Calu3 (cell line): ENCODE measurements around the gene CFAP90. TPM values are rescaled to one million over a fixed set of nuclear protein-coding genes. Genes with fewer than 3 reads are reported as not detected.

Source experiments
- BruUV-seq: library from RNA; stranded (reverse); fragments of 400-500 nt; replicated peaks from 2 replicates; lab custom pipeline; 2021; lab: Mats Ljungman, UMichigan
- CTCF ChIA-PET: fragments of 300-600 bp; sonication (Branson Sonifier 250); formaldehyde crosslinking; loops from one replicate; lab custom pipeline; 2022; ENCODE audit warnings: antibody characterized with exemption; lab: Charles Lee
- DNase-seq: peaks from one replicate; pipeline ENCODE4 v3.0.0; 2022
- H3K27ac Mint-ChIP-seq: one replicate; pipeline ENCODE4 v1.8.0; 2022; ENCODE audit warnings: mixed read lengths; ENCODE audit not compliant: unreplicated experiment
- H3K27me3 Mint-ChIP-seq: one replicate; pipeline ENCODE4 v1.8.0; 2022; ENCODE audit warnings: mixed read lengths; ENCODE audit not compliant: unreplicated experiment
- H3K36me3 Mint-ChIP-seq: one replicate; pipeline ENCODE4 v1.8.0; 2022; ENCODE audit warnings: mild to moderate bottlenecking, moderate library complexity, mixed read lengths; ENCODE audit not compliant: insufficient read depth, unreplicated experiment
- H3K4me1 Mint-ChIP-seq: one replicate; pipeline ENCODE4 v1.8.0; 2022; ENCODE audit warnings: mild to moderate bottlenecking, low read depth, mixed read lengths; ENCODE audit not compliant: unreplicated experiment
- H3K4me3 Mint-ChIP-seq: one replicate; pipeline ENCODE4 v1.8.0; 2022; ENCODE audit warnings: mild to moderate bottlenecking, low read depth, moderate library complexity, mixed read lengths; ENCODE audit not compliant: unreplicated experiment
- H3K9me3 Mint-ChIP-seq: one replicate; pipeline ENCODE4 v1.8.0; 2022; ENCODE audit warnings: low read depth, mixed read lengths; ENCODE audit not compliant: unreplicated experiment
- CTCF ChIP-seq: fragments of 200-600 bp; IDR thresholded peaks from one replicate; pipeline ENCODE4 v1.8.0; 2022; ENCODE audit warnings: antibody characterized with exemption; ENCODE audit not compliant: unreplicated experiment
- intact Hi-C: fragments of 100-400 bp; cut with micrococcal nuclease; formaldehyde crosslinking; loops from one replicate; pipeline ENCODE4 v1.10.0; 2022; ENCODE audit not compliant: unreplicated experiment
- total RNA-seq: library from RNA; stranded (reverse); gene quantifications from 2 replicates; pipeline ENCODE4 v1.2.3, GENCODE V29; 2022

Gene CFAP90
- total RNA-seq, 1 experiment from 2014 or later = not detected

- CTCF ChIA-PET = no interaction called here
- no peak for TF ChIP-seq CTCF
- intact Hi-C loops = no loop called here
- Mint-ChIP-seq H3K27me3 (peaks cover 26% of the 10 kb centered on the region), H3K4me1 (no peaks in the 10 kb centered on the region), H3K27ac (no peak overlapping the region), H3K36me3 (no peaks in the 10 kb centered on the region), H3K9me3 (peaks cover 5% of the 10 kb centered on the region), H3K4me3 (no peak overlapping the region)
- BruUV-seq = no TSS peak
- no peak for DNase-seq
These were observed 61.4 kb downstream of the CFAP90 start for GRCh38 chr5:7789567-7789966.

GRCh38 chr5:7787770-7788169 lies 63.2 kb downstream of the CFAP90 start:
- no peak overlapping the region for H3K4me3 Mint-ChIP-seq
- no peak for TF ChIP-seq CTCF
- intact Hi-C loops = no loop called here
- H3K4me1 Mint-ChIP-seq = no peaks in the 10 kb centered on the region
- H3K27ac Mint-ChIP-seq = no peak overlapping the region
- H3K27me3 Mint-ChIP-seq = peaks cover 44% of the 10 kb centered on the region
- peaks cover 5% of the 10 kb centered on the region for H3K9me3 Mint-ChIP-seq
- no TSS peak for BruUV-seq
- DNase-seq = no peak
- CTCF ChIA-PET = no interaction called here
- no peaks in the 10 kb centered on the region for H3K36me3 Mint-ChIP-seq

GRCh38 chr5:7784683-7785380 lies 66.1 kb downstream of the CFAP90 start:
- Mint-ChIP-seq H3K27me3 (peaks cover 64% of the 10 kb centered on the region), H3K4me1 (no peaks in the 10 kb centered on the region), H3K4me3 (no peak overlapping the region), H3K36me3 (no peaks in the 10 kb centered on the region), H3K9me3 (peaks cover 2% of the 10 kb centered on the region), H3K27ac (no peak overlapping the region)
- intact Hi-C loops = no loop called here
- TF ChIP-seq CTCF = no peak
- CTCF ChIA-PET = no interaction called here
- no peak for DNase-seq
- no TSS peak for BruUV-seq

- CTCF ChIA-PET = no interaction called here
- intact Hi-C loops = no loop called here
- no TSS peak for BruUV-seq
- H3K4me1 Mint-ChIP-seq = no peaks in the 10 kb centered on the region
- TF ChIP-seq CTCF = no peak
- DNase-seq = no peak
- H3K9me3 Mint-ChIP-seq = peaks cover 2% of the 10 kb centered on the region
- no peak overlapping the region for H3K27ac Mint-ChIP-seq
- no peak overlapping the region for H3K4me3 Mint-ChIP-seq
- peaks cover 78% of the 10 kb centered on the region for H3K27me3 Mint-ChIP-seq
- H3K36me3 Mint-ChIP-seq = no peaks in the 10 kb centered on the region
These were observed 69.0 kb downstream of the CFAP90 start for GRCh38 chr5:7781899-7782298.

Other genes starting within 250 kb of the CFAP90 start
- gene FASTKD3, start 17.9 kb upstream of the CFAP90 start, total RNA-seq = 11.0 and 13.5 TPM in 2 replicates
- gene MTRR, start 18.0 kb upstream of the CFAP90 start, total RNA-seq = 55.9 and 61.2 TPM in 2 replicates